ENCODE results near the gene CNGA1.

Gene CNGA1

GRCh38 chr4:47972721-47973120 is 43.8 kb downstream of the CNGA1 start:
- TF ChIP-seq CTCF (IDR thresholded peaks at IDR 0.05; ENCODE audit: control extremely low read depth, extremely low read depth, low read depth, missing control alignments): no peak
- DNase-seq (ENCODE audit: extremely low spot score): no peak
- CTCF ChIA-PET: no interaction called here
- POLR2A ChIA-PET: no interaction called here

- DNase-seq (ENCODE audit: extremely low spot score): peak; percentile 31
- POLR2A ChIA-PET: no interaction called here
- CTCF ChIA-PET: no interaction called here
- no peak for TF ChIP-seq CTCF (IDR thresholded peaks at IDR 0.05; ENCODE audit: control extremely low read depth, extremely low read depth, low read depth, missing control alignments)
Measured at GRCh38 chr4:47972181-47972580, 44.3 kb downstream of the CNGA1 start.

- POLR2A ChIA-PET: no interaction called here
- DNase-seq (ENCODE audit: extremely low spot score): no peak
- TF ChIP-seq CTCF (IDR thresholded peaks at IDR 0.05; ENCODE audit: control extremely low read depth, extremely low read depth, low read depth, missing control alignments): no peak
- CTCF ChIA-PET: no interaction called here
Measured at GRCh38 chr4:47968847-47969246, 47.6 kb downstream of the CNGA1 start.

DNA sequence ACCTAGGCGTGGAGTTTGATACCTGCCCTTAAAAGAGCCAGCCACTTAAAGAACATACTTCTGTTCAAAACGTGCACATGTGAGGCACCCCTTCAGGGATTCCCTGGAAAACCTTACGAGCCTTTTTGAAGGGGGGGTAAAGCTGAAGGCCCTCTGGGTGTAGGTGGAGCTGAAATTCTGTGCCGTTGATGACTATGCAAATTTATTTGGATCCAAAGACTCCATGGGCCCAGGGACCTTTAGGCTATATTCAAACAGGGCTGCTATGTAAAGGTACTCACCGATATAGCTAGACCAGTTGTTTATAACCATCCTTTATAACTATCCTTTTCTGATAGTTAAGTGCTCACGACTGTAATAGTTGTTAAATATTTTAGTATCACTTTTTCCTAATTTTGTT is 61.8 kb downstream of the CNGA1 start:
- TF ChIP-seq CTCF (IDR thresholded peaks at IDR 0.05; ENCODE audit: control extremely low read depth, extremely low read depth, low read depth, missing control alignments): no peak
- no peak for DNase-seq (ENCODE audit: extremely low spot score)
- CTCF ChIA-PET: interaction anchor here (1.5 kb wide), 1 partner anchor 11 kb away, joined by 3 read pairs; no protein-coding TSS in a partner anchor
- POLR2A ChIA-PET: no interaction called here

GRCh38 chr4:47954245-47954644 is 62.2 kb downstream of the CNGA1 start:
- CTCF ChIA-PET: interaction anchor here (1.5 kb wide), 1 partner anchor 10 kb away, joined by 3 read pairs; no protein-coding TSS in a partner anchor
- no peak for DNase-seq (ENCODE audit: extremely low spot score)
- TF ChIP-seq CTCF (IDR thresholded peaks at IDR 0.05; ENCODE audit: control extremely low read depth, extremely low read depth, low read depth, missing control alignments): no peak
- POLR2A ChIA-PET: no interaction called here

DNA sequence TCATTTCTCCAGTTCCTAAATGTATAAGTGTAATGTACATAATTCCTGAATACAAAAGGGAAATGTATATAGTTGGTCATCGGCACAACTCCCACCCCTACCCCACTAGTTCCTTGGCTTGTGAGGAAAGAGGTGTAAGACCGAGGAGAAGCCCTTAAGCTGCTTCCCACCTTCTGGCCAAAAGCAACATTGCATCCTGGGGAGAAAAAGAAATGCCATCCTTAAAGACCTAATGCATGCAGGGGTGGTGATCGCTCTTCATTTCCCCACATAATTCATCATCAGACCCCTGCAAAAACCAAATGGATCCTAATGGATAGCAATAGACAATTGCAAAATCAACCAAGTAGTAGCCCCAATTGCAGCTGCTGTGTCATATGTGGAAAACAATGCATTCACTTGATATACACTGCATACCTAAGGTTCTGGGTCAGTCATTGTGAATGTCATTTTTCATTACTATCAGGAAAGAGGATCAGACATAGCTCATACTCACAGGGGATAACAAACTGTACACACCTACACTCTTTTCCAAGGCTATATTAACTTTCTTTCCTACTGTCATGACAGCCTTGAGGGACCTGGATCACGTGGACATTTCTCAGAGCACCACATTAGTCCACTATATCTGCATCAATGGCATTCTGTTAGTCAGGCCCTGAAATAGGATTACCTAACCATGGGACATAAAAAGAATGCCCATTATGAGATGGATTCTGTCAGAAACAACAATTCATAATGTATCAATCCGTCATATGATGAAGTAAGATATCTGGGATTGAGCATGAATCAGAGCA is 70.4 kb downstream of the CNGA1 start:
- DNase-seq (ENCODE audit: extremely low spot score): no peak
- ChIA-PET POLR2A (no interaction called here), CTCF (interaction anchor here (1.0 to 1.1 kb wide), 2 partner anchors 12 to 47 kb away, joined by 3 to 4 read pairs; no protein-coding TSS in a partner anchor)
- TF ChIP-seq CTCF (IDR thresholded peaks at IDR 0.05; ENCODE audit: control extremely low read depth, extremely low read depth, low read depth, missing control alignments): no peak
